SIG-M5 (cell line): Measurements from ENCODE around the gene SNX32.

ENCODE experiments used
- DNase-seq: peaks from one replicate; lab custom pipeline; 2025; lab: John Stamatoyannopoulos, UW

SNX32 gene

GRCh38 chr11:65797711-65798110, 36.1 kb upstream of the SNX32 start:
- DNase-seq = no peak

GRCh38 chr11:65798882-65799281, 34.9 kb upstream of the SNX32 start:
- DNase-seq = no peak

- no peak for DNase-seq
These were observed 32.4 kb upstream of the SNX32 start for GRCh38 chr11:65801153-65801987.

GRCh38 chr11:65802841-65803240, 30.9 kb upstream of the SNX32 start:
- no peak for DNase-seq

- no peak for DNase-seq
These were observed 29.8 kb upstream of the SNX32 start for GRCh38 chr11:65803797-65804492.

- DNase-seq = no peak
These were observed 26.8 kb upstream of the SNX32 start for GRCh38 chr11:65806979-65807378.

- no peak for DNase-seq
These were observed 24.9 kb upstream of the SNX32 start for GRCh38 chr11:65808744-65809341.

GRCh38 chr11:65809496-65809895, 24.3 kb upstream of the SNX32 start:
- no peak for DNase-seq

GRCh38 chr11:65810046-65810868, 23.5 kb upstream of the SNX32 start:
- DNase-seq = no peak

- no peak for DNase-seq
These were observed 21.8 kb upstream of the SNX32 start for GRCh38 chr11:65811764-65812475.

- no peak for DNase-seq
These were observed 19.4 kb upstream of the SNX32 start for GRCh38 chr11:65814131-65814985.

GRCh38 chr11:65814986-65815565, 18.7 kb upstream of the SNX32 start:
- DNase-seq = no peak

GRCh38 chr11:65816696-65817095, 17.1 kb upstream of the SNX32 start:
- DNase-seq = no peak

- no peak for DNase-seq
These were observed 16.4 kb upstream of the SNX32 start for GRCh38 chr11:65817312-65817834.

- DNase-seq = no peak
These were observed 15.7 kb upstream of the SNX32 start for GRCh38 chr11:65817835-65818680.

- no peak for DNase-seq
These were observed 12.7 kb upstream of the SNX32 start for GRCh38 chr11:65821107-65821506.

- no peak for DNase-seq
These were observed 10.8 kb upstream of the SNX32 start for GRCh38 chr11:65822776-65823528.
